ENCODE measurements around the gene SEPSECS. TPM values are rescaled to one million over a fixed set of nuclear protein-coding genes. Genes with fewer than 3 reads are reported as not detected.

SEPSECS gene
- total and polyA plus RNA-seq, 2 donors (not counting 3 experiments of a cell fraction or from before 2014, with no cell fraction given): 2.8 to 8.3 TPM

GRCh38 chr4:25096251-25096980, 63.8 kb downstream of the SEPSECS start:
- Histone ChIP-seq H3K79me2 (ENCODE audit: control insufficient read depth, insufficient read depth, low read length) (no peaks in the 10 kb centered on the region), H3K27me3 (ENCODE audit: control insufficient read depth in 2 of 2, insufficient read depth in 2 of 2, low read length in 2 of 2) (no peaks in the 10 kb centered on the region), H2AFZ (ENCODE audit: low read depth, low read length) (no peak overlapping the region), H3K9me1 (replicated peaks; ENCODE audit: control insufficient read depth, extremely low read depth, insufficient read depth, low read length) (no peaks in the 10 kb centered on the region), H3K9me3 (replicated peaks; ENCODE audit: control insufficient read depth, insufficient read depth, low read length) (no peaks in the 10 kb centered on the region), H3K9ac (replicated peaks; ENCODE audit: extremely low read depth, insufficient read depth, low read length) (no peak overlapping the region), H4K20me1 (replicated peaks; ENCODE audit: control insufficient read depth, extremely low read depth, insufficient read depth, low read length) (no peaks in the 10 kb centered on the region), H3K4me1 (ENCODE audit: control insufficient read depth, extremely low read depth, insufficient read depth, low read length) (no peaks in the 10 kb centered on the region), H3K4me3 (replicated peaks in 1 of 3; ENCODE audit: insufficient read depth in 1 of 3, low read depth in 1 of 3, low read length in 3 of 3) (no peak overlapping the region), H3K4me2 (ENCODE audit: insufficient read depth, low read length) (no peak overlapping the region), H3K27ac (ENCODE audit: insufficient read depth, low read depth, low read length) (no peak overlapping the region), H3K36me3 (ENCODE audit: control insufficient read depth in 2 of 2, extremely low read depth in 1 of 2, insufficient read depth in 2 of 2, low read length in 2 of 2) (no peaks in the 10 kb centered on the region)
- BruUV-seq (replicated peaks): no TSS peak
- FAIRE-seq (no peak), DNase-seq (ENCODE audit: low read depth, low spot score) (no peak)
- ChIA-PET CTCF (no interaction called here), POLR2A (no interaction called here)
- intact Hi-C loops (cut with micrococcal nuclease): no loop called here
- dilution Hi-C loops (cut with MboI; ENCODE audit: extremely low pct_ligation_motif_present, low sequenced_read_pairs): no loop called here
- no peak for TF ChIP-seq EZH2 (IDR thresholded peaks at IDR 0.05; ENCODE audit: borderline replicate concordance, low read depth, low read length, severe bottlenecking)
- no peak for TF ChIP-seq JUN (IDR thresholded peaks at IDR 0.05; ENCODE audit: borderline replicate concordance, insufficient read depth, insufficient read length, low read depth)
- TF ChIP-seq POLR2AphosphoS5 (IDR thresholded peaks at IDR 0.05; ENCODE audit: insufficient read depth, low read depth, low read length): no peak
- TF ChIP-seq CTCF (IDR thresholded peaks at IDR 0.05; ENCODE audit: extremely low read depth in 1 of 2, insufficient read depth in 1 of 2, low read depth in 1 of 2, low read length in 2 of 2): no peak
- TF ChIP-seq, protein P1, sequence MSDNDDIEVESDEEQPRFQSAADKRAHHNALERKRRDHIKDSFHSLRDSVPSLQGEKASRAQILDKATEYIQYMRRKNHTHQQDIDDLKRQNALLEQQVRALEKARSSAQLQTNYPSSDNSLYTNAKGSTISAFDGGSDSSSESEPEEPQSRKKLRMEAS (IDR thresholded peaks at IDR 0.05; ENCODE audit: insufficient read depth, insufficient read length): no peak
- no peak for TF ChIP-seq POLR2A (IDR thresholded peaks at IDR 0.05; ENCODE audit: low read depth, low read length)
- no peak for TF ChIP-seq GATA2 (IDR thresholded peaks at IDR 0.05; ENCODE audit: insufficient read depth, insufficient read length, low read depth, low read length)
- TF ChIP-seq MYC (IDR thresholded peaks at IDR 0.05; ENCODE audit: low read depth, low read length): no peak
- TF ChIP-seq FOS (IDR thresholded peaks at IDR 0.05; ENCODE audit: borderline replicate concordance, insufficient read depth, low read length): no peak
